SK-N-SH (cell line): ENCODE measurements around the gene MYH6. TPM values are rescaled to one million over a fixed set of nuclear protein-coding genes. Genes with fewer than 3 reads are reported as not detected.

Experiments used
- CTCF ChIA-PET: fragments of 300-600, 350-600 bp; formaldehyde crosslinking; extraction: SDS; loops from one replicate; lab custom pipeline; 2021; lab: Yijun Ruan, JAX
- POLR2A ChIA-PET: fragments of 350-600 bp; sonication (Branson Sonifier 250); formaldehyde crosslinking; extraction: SDS; loops from one replicate; lab custom pipeline; 2020; ENCODE audit warnings: antibody characterized with exemption, inconsistent platforms; lab: Yijun Ruan, JAX
- DNase-seq: peaks from one replicate; pipeline ENCODE4 v3.0.0; 2012
- H2AFZ ChIP-seq: fragments of 200-600 bp; sonication (generic); 2 replicates; pipeline ENCODE4 v1.8.1; 2016; ENCODE audit warnings: antibody characterized with exemption, mild to moderate bottlenecking, low read depth
- H3F3A ChIP-seq: fragments of 200-600 bp; sonication (generic); replicated peaks from 2 replicates; pipeline ENCODE3; 2016; ENCODE audit warnings: antibody characterized with exemption, mild to moderate bottlenecking; ENCODE audit not compliant: insufficient read depth
- H3K27ac ChIP-seq, 2 experiments: fragments of 200-500 bp in 1 of 2; fragments of 200-600 bp in 1 of 2; sonication (Bioruptor generic) in 1 of 2; sonication (generic), shearing (Covaris generic) in 1 of 2; 2 replicates each; pipeline versions ENCODE4 v1.5.1 to v1.6.1; 2014 to 2016; ENCODE audit warnings: low read depth in 2 of 2, inconsistent platforms in 1 of 2, low read length in 1 of 2, mild to moderate bottlenecking in 1 of 2, mixed read lengths in 1 of 2
- H3K27me3 ChIP-seq: fragments of 200-600 bp; sonication (generic), shearing (Covaris generic); 2 replicates; pipeline ENCODE4 v1.6.1; 2016; ENCODE audit warnings: mixed run types; ENCODE audit not compliant: insufficient read depth
- H3K36me3 ChIP-seq, 2 experiments: fragments of 200-500 bp in 1 of 2; fragments of 200-600 bp in 1 of 2; sonication (Bioruptor generic) in 1 of 2; sonication (generic) in 1 of 2; replicated peaks in 1 of 2; 2 replicates each; pipeline versions ENCODE3 to v1.5.1; 2014 to 2016; ENCODE audit warnings: low read length in 1 of 2, mild to moderate bottlenecking in 1 of 2; ENCODE audit not compliant: insufficient read depth in 2 of 2, control insufficient read depth in 1 of 2
- H3K4me1 ChIP-seq, 2 experiments: fragments of 200-500 bp in 1 of 2; fragments of 200-600 bp in 1 of 2; sonication (Bioruptor generic) in 1 of 2; sonication (generic), shearing (Covaris generic) in 1 of 2; 2 replicates each; pipeline versions ENCODE4 v1.5.1 to v1.6.1; 2014 to 2016; ENCODE audit warnings: low read depth in 1 of 2, low read length in 1 of 2, mixed run types in 1 of 2; ENCODE audit not compliant: insufficient read depth in 2 of 2, control insufficient read depth in 1 of 2
- H3K4me2 ChIP-seq: fragments of 200-600 bp; sonication (generic), shearing (Covaris generic); 2 replicates; pipeline ENCODE4 v1.6.1; 2017; ENCODE audit warnings: mixed run types
- H3K4me3 ChIP-seq, 2 experiments: fragments of 200-500 bp in 1 of 2; fragments of 200-600 bp in 1 of 2; sonication (Bioruptor generic) in 1 of 2; sonication (generic), shearing (Covaris generic) in 1 of 2; 2 replicates each; pipeline versions ENCODE4 v1.5.1 to v1.8.1; 2014 to 2016; ENCODE audit warnings: low read depth in 2 of 2, inconsistent platforms in 1 of 2, low read length in 1 of 2, mild to moderate bottlenecking in 1 of 2, mixed read lengths in 1 of 2, moderate library complexity in 1 of 2
- H3K79me2 ChIP-seq: fragments of 200-600 bp; sonication (generic); 2 replicates; pipeline ENCODE4 v1.8.1; 2017; ENCODE audit warnings: mild to moderate bottlenecking; ENCODE audit not compliant: insufficient read depth
- H3K9ac ChIP-seq: fragments of 200-600 bp; sonication (generic); 2 replicates; pipeline ENCODE4 v1.6.1; 2017; ENCODE audit warnings: mixed run types
- H3K9me2 ChIP-seq: fragments of 200-600 bp; sonication (generic); 2 replicates; pipeline ENCODE4 v1.6.1; 2017; ENCODE audit warnings: mixed run types
- H3K9me3 ChIP-seq: fragments of 200-600 bp; sonication (generic); 2 replicates; pipeline ENCODE4 v1.6.1; 2017; ENCODE audit warnings: mixed run types, mild to moderate bottlenecking, moderate library complexity
- H4K20me1 ChIP-seq: fragments of 200-600 bp; sonication (generic); 2 replicates; pipeline ENCODE4 v1.6.1; 2017; ENCODE audit warnings: mild to moderate bottlenecking, mixed run types; ENCODE audit not compliant: insufficient read depth
- CHD2 ChIP-seq: fragments of 150-350 bp; IDR thresholded peaks from 2 replicates; pipeline ENCODE4 v1.6.1; 2018; ENCODE audit warnings: low read length; ENCODE audit not compliant: partially characterized antibody
- EZH2phosphoT487 ChIP-seq: fragments of 200-600 bp; sonication (generic); IDR thresholded peaks from 2 replicates; pipeline ENCODE4 v1.6.1; 2017; ENCODE audit warnings: low read depth, mixed run types, mild to moderate bottlenecking, antibody characterized with exemption, moderate library complexity, borderline replicate concordance
- FOXJ3 ChIP-seq: sonication (generic); formaldehyde crosslinking; IDR thresholded peaks from 2 replicates; pipeline ENCODE4 v1.5.1; 2020; ENCODE audit warnings: mild to moderate bottlenecking, missing genetic modification reagents
- GATA2 ChIP-seq: sonication (generic); formaldehyde crosslinking; IDR thresholded peaks from 2 replicates; pipeline ENCODE4 v1.5.0; 2020; ENCODE audit warnings: mild to moderate bottlenecking, missing genetic modification reagents
- MAX ChIP-seq: IDR thresholded peaks from 2 replicates; pipeline ENCODE4 v1.4.0; 2012; ENCODE audit warnings: low read depth
- MEF2A ChIP-seq: IDR thresholded peaks from 2 replicates; pipeline ENCODE4 v1.4.0; 2012; ENCODE audit warnings: low read depth, borderline replicate concordance
- MXI1 ChIP-seq: IDR thresholded peaks from 2 replicates; pipeline ENCODE4 v1.6.1; 2012; ENCODE audit warnings: mild to moderate bottlenecking, low read depth, low read length, improper control_type of control experiment
- NFIC ChIP-seq: IDR thresholded peaks from 2 replicates; pipeline ENCODE4 v1.4.0; 2012; ENCODE audit warnings: borderline replicate concordance
- RFX5 ChIP-seq: IDR thresholded peaks from 2 replicates; pipeline ENCODE4 v1.6.1; 2012; ENCODE audit warnings: mild to moderate bottlenecking, improper control_type of control experiment, low read length
- TAF1 ChIP-seq: IDR thresholded peaks from 2 replicates; pipeline ENCODE4 v1.6.1; 2012; ENCODE audit warnings: low read depth, mild to moderate bottlenecking, low read length, moderate library complexity, borderline replicate concordance
- TCF12 ChIP-seq: IDR thresholded peaks from 2 replicates; pipeline ENCODE4 v1.4.0; 2012
- USF1 ChIP-seq: IDR thresholded peaks from 2 replicates; pipeline ENCODE4 v1.4.0; 2012; ENCODE audit warnings: low read depth, borderline replicate concordance
- YY1 ChIP-seq: IDR thresholded peaks from 2 replicates; pipeline ENCODE4 v1.4.0; 2012; ENCODE audit warnings: low read depth, mild to moderate bottlenecking
- ZBTB33 ChIP-seq: IDR thresholded peaks from 2 replicates; pipeline ENCODE4 v1.4.0; 2012; ENCODE audit warnings: low read depth, borderline replicate concordance
- WGBS: methylation state at CpG from one replicate; pipeline ENCODE4 v1.1.6; 2017; ENCODE audit warnings: low lambda C conversion rate; 5-methylcytosine and 5-hydroxymethylcytosine counted together
- polyA plus RNA-seq, 3 experiments: library from polyadenylated mRNA; depleted of rRNA; stranded (reverse); fragments of >200 nt; gene quantifications; 2 replicates each; pipeline ENCODE4 v1.2.3, GENCODE V29; 2012
- TF ChIP-seq, protein P1 (sequence below): IDR thresholded peaks from 2 replicates; pipeline ENCODE4; 2012

The MYH6 gene
- polyA plus RNA-seq, 1 of the 3 experiments (the other 2 are of a cell fraction), result not detected

DNA sequence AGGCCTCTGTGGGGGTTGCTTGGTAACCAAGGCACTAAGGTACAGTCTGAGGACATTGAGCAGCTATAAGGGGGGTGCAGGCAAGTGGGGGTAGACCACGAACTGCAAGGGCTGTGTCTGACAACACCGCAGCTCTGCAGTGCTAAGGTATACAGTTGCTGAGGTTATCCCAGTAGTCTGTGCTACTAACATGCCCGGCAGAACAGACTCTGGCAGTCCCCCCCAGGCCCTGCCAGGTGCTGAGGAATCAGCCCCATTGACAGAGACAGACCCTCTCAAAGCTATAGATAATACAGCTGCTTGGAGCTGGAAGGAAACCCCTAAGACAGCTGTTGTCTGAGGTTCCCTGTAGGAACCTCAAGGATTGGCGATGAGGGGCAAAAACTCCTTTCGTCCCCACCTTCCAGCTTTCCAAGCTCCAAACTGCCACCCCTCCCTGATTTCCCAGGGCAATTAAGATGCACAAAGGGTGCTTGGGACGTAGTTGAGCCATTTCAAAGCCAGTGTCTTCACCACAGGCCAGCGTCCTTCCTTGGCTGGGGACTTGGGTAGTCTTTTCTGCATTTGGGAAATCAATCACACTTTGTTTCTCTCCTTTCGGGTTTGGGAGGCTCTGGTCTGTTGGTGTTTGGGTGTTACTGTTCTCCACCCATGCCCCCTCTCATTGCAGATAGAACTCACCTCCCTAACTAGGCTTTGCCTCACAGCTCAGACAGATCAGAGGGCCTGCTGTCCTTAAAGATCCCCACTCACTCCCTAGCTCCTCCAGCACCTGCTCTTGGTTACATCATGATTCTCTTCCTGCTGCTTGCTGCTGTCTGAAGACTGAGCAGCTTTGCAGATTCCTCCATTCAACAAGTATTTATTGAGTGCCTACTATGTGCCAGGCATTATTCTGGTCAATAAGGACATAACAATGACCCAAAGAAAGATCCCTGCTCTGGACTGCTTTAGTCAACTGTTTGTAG lies 29.3 kb upstream of the MYH6 start:
- no peaks in the 10 kb centered on the region for H3K4me1 ChIP-seq
- 52% methylated on average over 6 of the region's 8 CpGs for WGBS
- CTCF ChIA-PET, result interaction anchor here (1.1 to 1.7 kb wide), 3 partner anchors 11 to 122 kb away, joined by 3 to 6 read pairs (median 3); no protein-coding TSS in a partner anchor

More for the DNA sequence above, 29.3 kb upstream of the MYH6 start:
- Histone ChIP-seq H3F3A (no peaks in the 10 kb centered on the region), H3K9ac (no peak overlapping the region), H3K9me2 (no peaks in the 10 kb centered on the region), H3K36me3 (no peaks in the 10 kb centered on the region), H3K4me2 (no peak overlapping the region), H4K20me1 (no peaks in the 10 kb centered on the region), H3K9me3 (no peaks in the 10 kb centered on the region), H2AFZ (no peak overlapping the region), H3K79me2 (no peaks in the 10 kb centered on the region), H3K27me3 (peaks cover 19% of the 10 kb centered on the region), H3K4me3 (no peak overlapping the region), H3K27ac (no peak overlapping the region)
- DNase-seq, result no peak
- no peak for TF ChIP-seq ZBTB33
- TF ChIP-seq TAF1, result no peak
- no peak for TF ChIP-seq MXI1
- TF ChIP-seq, protein P1, sequence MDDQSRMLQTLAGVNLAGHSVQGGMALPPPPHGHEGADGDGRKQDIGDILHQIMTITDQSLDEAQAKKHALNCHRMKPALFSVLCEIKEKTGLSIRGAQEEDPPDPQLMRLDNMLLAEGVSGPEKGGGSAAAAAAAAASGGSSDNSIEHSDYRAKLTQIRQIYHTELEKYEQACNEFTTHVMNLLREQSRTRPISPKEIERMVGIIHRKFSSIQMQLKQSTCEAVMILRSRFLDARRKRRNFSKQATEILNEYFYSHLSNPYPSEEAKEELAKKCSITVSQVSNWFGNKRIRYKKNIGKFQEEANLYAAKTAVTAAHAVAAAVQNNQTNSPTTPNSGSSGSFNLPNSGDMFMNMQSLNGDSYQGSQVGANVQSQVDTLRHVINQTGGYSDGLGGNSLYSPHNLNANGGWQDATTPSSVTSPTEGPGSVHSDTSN, result no peak
- no peak for TF ChIP-seq MAX
- no peak for TF ChIP-seq USF1
- no peak for TF ChIP-seq GATA2 (CRISPR knock-in tag)
- no peak for TF ChIP-seq CHD2
- no peak for TF ChIP-seq EZH2phosphoT487
- no peak for TF ChIP-seq NFIC
- no peak for TF ChIP-seq FOXJ3 (CRISPR knock-in tag)
- no peak for TF ChIP-seq MEF2A
- TF ChIP-seq YY1, result no peak
- no peak for TF ChIP-seq TCF12
- no peak for TF ChIP-seq RFX5
- POLR2A ChIA-PET, result no interaction called here
